ENCODE results near the gene NRN1L. TPM values are rescaled to one million over a fixed set of nuclear protein-coding genes. Genes with fewer than 3 reads are reported as not detected.

NRN1L gene
- total RNA-seq = 0.32 TPM in 1 of 2 replicates, not detected in the other

GRCh38 chr16:67884684-67885083 is at the start of gene NRN1L:
TSS of gene NRN1L (plus strand) at chr16:67884885. CDS start at chr16:67884904, 19 bp downstream.

GRCh38 chr16:67841816-67842508 is 42.7 kb upstream of the NRN1L start, which contains the start of gene THAP11:
TSS of gene THAP11 (plus strand) at chr16:67842320. CDS start at chr16:67842555, 235 bp downstream.

GRCh38 chr16:67846320-67847063 is 38.2 kb upstream of the NRN1L start, which contains the start of gene NUTF2:
TSS of gene NUTF2 (plus strand) at chr16:67846933. CDS start at chr16:67865131, 18,198 bp downstream.

GRCh38 chr16:67847064-67847861 is 37.4 kb upstream of the NRN1L start, which contains the start of gene CENPT:
TSS of gene CENPT (minus strand) at chr16:67847693. CDS start at chr16:67833859, 13,834 bp downstream.

GRCh38 chr16:67872631-67873434 is 11.9 kb upstream of the NRN1L start, which contains the start of gene EDC4:
TSS of gene EDC4 (plus strand) at chr16:67873052. CDS start at chr16:67873262, 210 bp downstream.

GRCh38 chr16:67892899-67893742 is 8.4 kb downstream of the NRN1L start, which contains the start of gene PSKH1:
TSS of gene PSKH1 (plus strand) at chr16:67893254. CDS start at chr16:67908750, 15,496 bp downstream.

GRCh38 chr16:67931712-67932461 is 47.2 kb downstream of the NRN1L start, which contains the start of gene CTRL:
TSS of gene CTRL (minus strand) at chr16:67931862. CDS start at chr16:67931852, 10 bp downstream.

Small RNA genes within 50 kb of the gene (small RNA-seq; reads per million reads assigned to genes)
- gene AC040162.2 (not detected), gene NRN1L (not detected)

Other genes starting within 250 kb of the NRN1L start
- gene CARMIL2, start 239.7 kb upstream of the NRN1L start, total RNA-seq = 0.11 and 0.13 TPM in 2 replicates
- 13.2 and 15.8 TPM in 2 replicates for gene ACD, start 224.6 kb upstream of the NRN1L start, total RNA-seq
- gene PARD6A, start 223.9 kb upstream of the NRN1L start, total RNA-seq = 0.78 and 0.86 TPM in 2 replicates
- 12.0 and 13.5 TPM in 2 replicates for gene ENKD1, start 218.1 kb upstream of the NRN1L start, total RNA-seq
- gene C16orf86, start 218.1 kb upstream of the NRN1L start, total RNA-seq = 2.9 and 3.9 TPM in 2 replicates
- gene GFOD2, start 165.6 kb upstream of the NRN1L start, total RNA-seq = 11.6 and 12.6 TPM in 2 replicates
- 4.8 and 6.9 TPM in 2 replicates for gene RANBP10, start 78.3 kb upstream of the NRN1L start, total RNA-seq
- 1.2 and 2.1 TPM in 2 replicates for gene TSNAXIP1, start 78.0 kb upstream of the NRN1L start, total RNA-seq
- 15.7 and 17.7 TPM in 2 replicates for gene THAP11, start 42.6 kb upstream of the NRN1L start, total RNA-seq
- gene NUTF2, start 38.0 kb upstream of the NRN1L start, total RNA-seq = 96.1 and 188 TPM in 2 replicates
- 21.3 and 25.9 TPM in 2 replicates for gene CENPT, start 37.2 kb upstream of the NRN1L start, total RNA-seq
- gene EDC4, start 11.8 kb upstream of the NRN1L start, total RNA-seq = 35.5 and 39.6 TPM in 2 replicates
- gene PSKH1, start 8.4 kb downstream of the NRN1L start, total RNA-seq = 15.2 and 15.4 TPM in 2 replicates
- 0.13 and 0.32 TPM in 2 replicates for gene CTRL, start 47.0 kb downstream of the NRN1L start, total RNA-seq
- gene PSMB10, start 52.0 kb downstream of the NRN1L start, total RNA-seq = 33.1 and 37.9 TPM in 2 replicates
- 5.1 and 7.3 TPM in 2 replicates for gene LCAT, start 59.2 kb downstream of the NRN1L start, total RNA-seq
- gene SLC12A4, start 83.8 kb downstream of the NRN1L start, total RNA-seq = 50.7 and 54.7 TPM in 2 replicates
- not detected in 2 replicates for gene DPEP3, start 95.6 kb downstream of the NRN1L start, total RNA-seq
- gene DPEP2, start 114.6 kb downstream of the NRN1L start, total RNA-seq = not detected in 2 replicates
- gene DPEP2NB, start 131.0 kb downstream of the NRN1L start, total RNA-seq = not detected in 2 replicates
- gene DDX28, start 138.3 kb downstream of the NRN1L start, total RNA-seq = 8.5 and 8.9 TPM in 2 replicates
- gene DUS2, start 138.4 kb downstream of the NRN1L start, total RNA-seq = 10.5 and 13.2 TPM in 2 replicates
- gene NFATC3, start 200.5 kb downstream of the NRN1L start, total RNA-seq = 32.3 and 39.0 TPM in 2 replicates

Measured in articular chondrocyte of knee joint (primary cell).